Panc1 (cell line): ENCODE results near the gene ATXN7. TPM values are rescaled to one million over a fixed set of nuclear protein-coding genes. Genes with fewer than 3 reads are reported as not detected.

ENCODE experiments used
- ATAC-seq: fragments of 200-7000 bp; cut with Tn5 transposase; 2 replicates; pipeline ENCODE4 v1.9.1; 2020; ENCODE audit warnings: mild to moderate bottlenecking, moderate library complexity
- BruUV-seq: library from RNA; stranded (reverse); fragments of 400-500 nt; replicated peaks from 2 replicates; lab custom pipeline; 2021; lab: Mats Ljungman, UMichigan
- CTCF ChIA-PET: fragments of 300-600 bp; sonication (Branson Sonifier 250); formaldehyde crosslinking; loops from one replicate; lab custom pipeline; 2022; ENCODE audit warnings: antibody characterized with exemption; lab: Charles Lee
- POLR2A ChIA-PET: fragments of 300-600 bp; sonication (Branson Sonifier 250); formaldehyde crosslinking; loops from one replicate; lab custom pipeline; 2022; ENCODE audit warnings: antibody characterized with exemption; lab: Charles Lee
- DNase-seq: peaks from one replicate; pipeline ENCODE4 v3.0.0-alpha.2; 2010; ENCODE audit warnings: low read depth, low spot score
- H3K27ac ChIP-seq: 2 replicates; pipeline ENCODE4 v1.5.1; 2011; ENCODE audit warnings: mild to moderate bottlenecking, low read length, inconsistent platforms
- H3K27me3 ChIP-seq: fragments of 200-500 bp; sonication (Bioruptor generic); 2 replicates; pipeline ENCODE4 v1.6.0; 2014; ENCODE audit warnings: low read length, inconsistent platforms; ENCODE audit not compliant: control insufficient read depth, insufficient read depth
- H3K36me3 ChIP-seq: fragments of 200-500 bp; sonication (Bioruptor generic); 2 replicates; pipeline ENCODE4 v1.5.1; 2014; ENCODE audit warnings: inconsistent platforms, mild to moderate bottlenecking, low read length, moderate library complexity; ENCODE audit not compliant: control insufficient read depth, insufficient read depth
- H3K4me1 ChIP-seq: 2 replicates; pipeline ENCODE4 v1.5.1; 2011; ENCODE audit warnings: inconsistent platforms, mild to moderate bottlenecking, low read length, moderate library complexity; ENCODE audit not compliant: control insufficient read depth, insufficient read depth
- H3K4me3 ChIP-seq, 2 experiments: 2 replicates each; pipeline ENCODE4 v1.5.1; 2011 to 2012; ENCODE audit warnings: low read depth in 2 of 2, low read length in 2 of 2, mild to moderate bottlenecking in 2 of 2, inconsistent platforms in 1 of 2, moderate library complexity in 1 of 2
- H3K9me3 ChIP-seq: fragments of 200-500 bp; sonication (Bioruptor generic); 2 replicates; pipeline ENCODE4 v1.5.1; 2014; ENCODE audit warnings: low read depth, mild to moderate bottlenecking, inconsistent platforms, low read length, moderate library complexity; ENCODE audit not compliant: control insufficient read depth, insufficient read depth
- POLR2AphosphoS5 ChIP-seq: IDR thresholded peaks from 2 replicates; pipeline ENCODE4 v1.6.1; 2012; ENCODE audit warnings: mild to moderate bottlenecking, low read depth, low read length, moderate library complexity
- SIN3A ChIP-seq: IDR thresholded peaks from 2 replicates; pipeline ENCODE4 v1.6.1; 2012; ENCODE audit warnings: low read depth, mild to moderate bottlenecking, low read length, moderate library complexity, borderline replicate concordance; ENCODE audit not compliant: insufficient read depth
- TCF7L2 ChIP-seq: IDR thresholded peaks from 2 replicates; pipeline ENCODE4 v1.6.1; 2011; ENCODE audit warnings: mild to moderate bottlenecking, low read depth, low read length, inconsistent platforms
- in situ Hi-C: cut with HindIII; loops from 2 replicates; pipeline ENCODE4 v1.10.0; 2016; ENCODE audit warnings: low sequenced_read_pairs, low pct_unique_long_range_greater_than_20kb
- intact Hi-C: fragments of 100-400 bp; cut with micrococcal nuclease; formaldehyde crosslinking; loops from one replicate; pipeline ENCODE4 v1.10.0; 2022; ENCODE audit not compliant: unreplicated experiment
- total RNA-seq: library from RNA; stranded (reverse); gene quantifications from one replicate; pipeline ENCODE4 v1.2.1, GENCODE V29; 2021; ENCODE audit not compliant: unreplicated experiment
- TF ChIP-seq, protein P1 (sequence below): fragments of 450-650 bp; IDR thresholded peaks from 2 replicates; pipeline ENCODE4 v1.5.1; 2017; ENCODE audit warnings: mild to moderate bottlenecking
- TF ChIP-seq, protein P2 (sequence below), 2 experiments: IDR thresholded peaks; 2 replicates each; pipeline ENCODE4 v1.6.1; 2011 to 2012; ENCODE audit warnings: low read depth in 2 of 2, control low read depth in 1 of 2, low read length in 1 of 2, mild to moderate bottlenecking in 1 of 2, moderate library complexity in 1 of 2; ENCODE audit not compliant: insufficient read depth in 1 of 2

The ATXN7 gene
- total RNA-seq, 1 experiment from 2014 or later, result 17.3 TPM

DNA sequence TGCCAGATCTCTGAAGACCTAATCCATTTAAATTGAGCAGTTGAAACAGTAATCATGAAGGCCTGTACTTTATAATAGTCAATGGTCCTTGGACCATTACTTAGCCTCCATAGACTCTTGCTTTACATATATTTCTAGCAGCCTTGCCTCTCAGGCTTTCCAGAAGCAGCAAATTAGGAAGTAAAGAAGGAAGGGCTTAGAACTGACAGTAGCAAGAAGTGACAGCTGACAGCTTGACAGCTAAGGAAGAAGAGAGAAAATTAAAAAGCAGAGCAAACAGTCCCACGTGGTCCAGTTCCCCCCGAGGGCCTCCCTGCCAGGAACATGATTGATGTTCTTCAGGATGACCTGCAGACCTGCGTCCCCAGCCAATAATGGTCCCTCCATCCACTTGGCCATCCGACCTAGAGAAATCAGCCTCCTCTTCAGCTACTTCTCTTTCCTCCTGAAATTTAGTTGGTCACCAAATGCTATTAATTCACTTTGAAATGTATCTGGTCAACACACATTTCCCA is 174.6 kb downstream of the ATXN7 start:
- CTCF ChIA-PET, result no interaction called here
- Histone ChIP-seq H3K9me3 (no peaks in the 10 kb centered on the region), H3K4me3 (no peak overlapping the region), H3K27ac (no peak overlapping the region), H3K27me3 (no peaks in the 10 kb centered on the region), H3K36me3 (no peaks in the 10 kb centered on the region), H3K4me1 (no peaks in the 10 kb centered on the region)
- ATAC-seq (no peak), DNase-seq (no peak)
- in situ Hi-C loops, result no loop called here
- POLR2A ChIA-PET, result no interaction called here
- no TSS peak for BruUV-seq
- TF ChIP-seq, protein P1, sequence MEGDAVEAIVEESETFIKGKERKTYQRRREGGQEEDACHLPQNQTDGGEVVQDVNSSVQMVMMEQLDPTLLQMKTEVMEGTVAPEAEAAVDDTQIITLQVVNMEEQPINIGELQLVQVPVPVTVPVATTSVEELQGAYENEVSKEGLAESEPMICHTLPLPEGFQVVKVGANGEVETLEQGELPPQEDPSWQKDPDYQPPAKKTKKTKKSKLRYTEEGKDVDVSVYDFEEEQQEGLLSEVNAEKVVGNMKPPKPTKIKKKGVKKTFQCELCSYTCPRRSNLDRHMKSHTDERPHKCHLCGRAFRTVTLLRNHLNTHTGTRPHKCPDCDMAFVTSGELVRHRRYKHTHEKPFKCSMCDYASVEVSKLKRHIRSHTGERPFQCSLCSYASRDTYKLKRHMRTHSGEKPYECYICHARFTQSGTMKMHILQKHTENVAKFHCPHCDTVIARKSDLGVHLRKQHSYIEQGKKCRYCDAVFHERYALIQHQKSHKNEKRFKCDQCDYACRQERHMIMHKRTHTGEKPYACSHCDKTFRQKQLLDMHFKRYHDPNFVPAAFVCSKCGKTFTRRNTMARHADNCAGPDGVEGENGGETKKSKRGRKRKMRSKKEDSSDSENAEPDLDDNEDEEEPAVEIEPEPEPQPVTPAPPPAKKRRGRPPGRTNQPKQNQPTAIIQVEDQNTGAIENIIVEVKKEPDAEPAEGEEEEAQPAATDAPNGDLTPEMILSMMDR, result no peak
- TF ChIP-seq, protein P2, sequence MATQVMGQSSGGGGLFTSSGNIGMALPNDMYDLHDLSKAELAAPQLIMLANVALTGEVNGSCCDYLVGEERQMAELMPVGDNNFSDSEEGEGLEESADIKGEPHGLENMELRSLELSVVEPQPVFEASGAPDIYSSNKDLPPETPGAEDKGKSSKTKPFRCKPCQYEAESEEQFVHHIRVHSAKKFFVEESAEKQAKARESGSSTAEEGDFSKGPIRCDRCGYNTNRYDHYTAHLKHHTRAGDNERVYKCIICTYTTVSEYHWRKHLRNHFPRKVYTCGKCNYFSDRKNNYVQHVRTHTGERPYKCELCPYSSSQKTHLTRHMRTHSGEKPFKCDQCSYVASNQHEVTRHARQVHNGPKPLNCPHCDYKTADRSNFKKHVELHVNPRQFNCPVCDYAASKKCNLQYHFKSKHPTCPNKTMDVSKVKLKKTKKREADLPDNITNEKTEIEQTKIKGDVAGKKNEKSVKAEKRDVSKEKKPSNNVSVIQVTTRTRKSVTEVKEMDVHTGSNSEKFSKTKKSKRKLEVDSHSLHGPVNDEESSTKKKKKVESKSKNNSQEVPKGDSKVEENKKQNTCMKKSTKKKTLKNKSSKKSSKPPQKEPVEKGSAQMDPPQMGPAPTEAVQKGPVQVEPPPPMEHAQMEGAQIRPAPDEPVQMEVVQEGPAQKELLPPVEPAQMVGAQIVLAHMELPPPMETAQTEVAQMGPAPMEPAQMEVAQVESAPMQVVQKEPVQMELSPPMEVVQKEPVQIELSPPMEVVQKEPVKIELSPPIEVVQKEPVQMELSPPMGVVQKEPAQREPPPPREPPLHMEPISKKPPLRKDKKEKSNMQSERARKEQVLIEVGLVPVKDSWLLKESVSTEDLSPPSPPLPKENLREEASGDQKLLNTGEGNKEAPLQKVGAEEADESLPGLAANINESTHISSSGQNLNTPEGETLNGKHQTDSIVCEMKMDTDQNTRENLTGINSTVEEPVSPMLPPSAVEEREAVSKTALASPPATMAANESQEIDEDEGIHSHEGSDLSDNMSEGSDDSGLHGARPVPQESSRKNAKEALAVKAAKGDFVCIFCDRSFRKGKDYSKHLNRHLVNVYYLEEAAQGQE (IDR thresholded peaks at IDR 0.05; ENCODE audit: insufficient read depth in 1 of 2, low read depth in 2 of 2, low read length in 1 of 2), result no peak
- TF ChIP-seq SIN3A, result no peak
- TF ChIP-seq POLR2AphosphoS5, result no peak
- TF ChIP-seq TCF7L2, result no peak
- intact Hi-C loops, result no loop called here

DNA sequence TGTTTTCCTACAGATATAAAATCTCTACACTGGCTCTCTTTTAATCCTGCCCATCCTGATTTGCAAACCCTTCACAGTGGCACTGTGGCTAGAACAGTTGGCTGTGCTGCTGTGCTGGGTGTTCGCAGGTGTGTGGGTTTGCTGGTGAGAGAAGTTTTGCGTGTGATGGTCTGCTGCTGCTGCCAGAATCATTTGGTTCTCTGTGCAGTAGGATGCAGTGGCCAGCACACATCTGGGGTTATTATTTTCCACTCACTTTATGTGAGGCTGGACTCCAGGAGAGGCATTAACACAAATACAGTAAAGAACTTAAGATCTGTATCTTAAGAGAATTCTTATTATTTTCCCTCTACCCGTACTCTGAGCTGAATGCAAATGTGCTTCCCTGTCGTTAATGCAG is 175.7 kb downstream of the ATXN7 start:
- Histone ChIP-seq H3K9me3 (no peaks in the 10 kb centered on the region), H3K27me3 (no peaks in the 10 kb centered on the region), H3K36me3 (no peaks in the 10 kb centered on the region), H3K4me3 (no peak overlapping the region), H3K4me1 (no peaks in the 10 kb centered on the region), H3K27ac (no peak overlapping the region)
- TF ChIP-seq POLR2AphosphoS5, result no peak
- TF ChIP-seq TCF7L2, result no peak
- TF ChIP-seq, protein P2 (IDR thresholded peaks at IDR 0.05; ENCODE audit: insufficient read depth in 1 of 2, low read depth in 2 of 2, low read length in 1 of 2), result no peak
- no peak for TF ChIP-seq SIN3A
- TF ChIP-seq, protein P1, result no peak
- no TSS peak for BruUV-seq
- no peak for DNase-seq
- ChIA-PET POLR2A (no interaction called here), CTCF (no interaction called here)
- in situ Hi-C loops, result no loop called here
- intact Hi-C loops, result no loop called here
- ATAC-seq, result no peak
